A549 treated with GW870086 at 1 μM for 4 hours (cell line): ENCODE results near the gene TMEM80. TPM values are rescaled to one million over a fixed set of nuclear protein-coding genes. Genes with fewer than 3 reads are reported as not detected.

Experiments
- total RNA-seq: library from RNA; stranded (reverse); fragments of 200-300 nt; extraction: Qiagen RNA extraction; gene quantifications from 5 replicates; pipeline ENCODE4 v1.2.3, GENCODE V29; 2022; ENCODE audit warnings: low read depth

TMEM80 gene
- 8.4 to 10.4 TPM (median 10.0 TPM) in 5 replicates for total RNA-seq

GRCh38 chr11:695538-696248 lies at the start of gene TMEM80:
TSS of gene TMEM80 (plus strand) at chr11:695816. CDS start at chr11:695828, 12 bp downstream.

GRCh38 chr11:694563-695287 lies 891 bp upstream of the TMEM80 start, which contains the start of gene DEAF1:
TSS of gene DEAF1 (minus strand) at chr11:695222. CDS start at chr11:695047, 175 bp downstream.

GRCh38 chr11:705646-706438 lies 10.2 kb downstream of the TMEM80 start, which contains the start of gene EPS8L2:
TSS of gene EPS8L2 (plus strand) at chr11:706231. CDS start at chr11:709408, 3,177 bp downstream.

GRCh38 chr11:747158-748006 lies 51.8 kb downstream of the TMEM80 start, which contains the start of gene TALDO1:
TSS of gene TALDO1 (plus strand) at chr11:747464. CDS start at chr11:747482, 18 bp downstream.

Other genes starting within 250 kb of the TMEM80 start
- gene PTDSS2, start 245.5 kb upstream of the TMEM80 start, total RNA-seq, result 33.8 to 46.7 TPM (median 44.8 TPM) in 5 replicates
- gene RNH1, start 188.6 kb upstream of the TMEM80 start, total RNA-seq, result 134 to 192 TPM (median 169 TPM) in 5 replicates
- gene HRAS, start 160.2 kb upstream of the TMEM80 start, total RNA-seq, result 108 to 168 TPM (median 150 TPM) in 5 replicates
- 0.54 to 0.97 TPM (median 0.77 TPM) in 5 replicates for gene LRRC56, start 158.3 kb upstream of the TMEM80 start, total RNA-seq
- gene LMNTD2, start 135.1 kb upstream of the TMEM80 start, total RNA-seq, result 1.9 to 3.0 TPM (median 2.3 TPM) in 5 replicates
- 45.1 to 53.1 TPM (median 51.9 TPM) in 5 replicates for gene RASSF7, start 134.8 kb upstream of the TMEM80 start, total RNA-seq
- 29.5 to 38.7 TPM (median 35.4 TPM) in 5 replicates for gene PHRF1, start 119.3 kb upstream of the TMEM80 start, total RNA-seq
- gene IRF7, start 79.9 kb upstream of the TMEM80 start, total RNA-seq, result 5.8 to 8.1 TPM (median 5.9 TPM) in 5 replicates
- 0.08 to 0.14 TPM (median 0.09 TPM) in 3 of 5 replicates, not detected in the others for gene CDHR5, start 70.9 kb upstream of the TMEM80 start, total RNA-seq
- gene SCT, start 68.6 kb upstream of the TMEM80 start, total RNA-seq, result not detected in 5 replicates
- 0.10 to 0.41 TPM (median 0.24 TPM) in 5 replicates for gene DRD4, start 58.5 kb upstream of the TMEM80 start, total RNA-seq
- 26.1 to 38.9 TPM (median 32.1 TPM) in 5 replicates for gene DEAF1, start 594 bp upstream of the TMEM80 start, total RNA-seq
- gene EPS8L2, start 10.4 kb downstream of the TMEM80 start, total RNA-seq, result 76.9 to 131 TPM (median 114 TPM) in 5 replicates
- gene TALDO1, start 51.6 kb downstream of the TMEM80 start, total RNA-seq, result 394 to 439 TPM (median 414 TPM) in 5 replicates
- gene GATD1, start 81.7 kb downstream of the TMEM80 start, total RNA-seq, result 36.6 to 48.9 TPM (median 44.7 TPM) in 5 replicates
- gene CEND1, start 94.3 kb downstream of the TMEM80 start, total RNA-seq, result 1.2 to 2.7 TPM (median 1.9 TPM) in 5 replicates
- gene SLC25A22, start 102.5 kb downstream of the TMEM80 start, total RNA-seq, result 21.8 to 34.9 TPM (median 34.1 TPM) in 5 replicates
- gene PIDD1, start 109.4 kb downstream of the TMEM80 start, total RNA-seq, result 8.6 to 14.2 TPM (median 13.8 TPM) in 5 replicates
- 1,669 to 2,765 TPM (median 2,317 TPM) in 5 replicates for gene RPLP2, start 114.2 kb downstream of the TMEM80 start, total RNA-seq
- 36.8 to 63.3 TPM (median 53.7 TPM) in 5 replicates for gene PNPLA2, start 123.1 kb downstream of the TMEM80 start, total RNA-seq
- 5.0 to 6.2 TPM (median 5.5 TPM) in 5 replicates for gene CRACR2B, start 132.1 kb downstream of the TMEM80 start, total RNA-seq
- 811 to 833 TPM (median 824 TPM) in 5 replicates for gene CD151, start 137.1 kb downstream of the TMEM80 start, total RNA-seq
- gene POLR2L, start 146.7 kb downstream of the TMEM80 start, total RNA-seq, result 586 to 744 TPM (median 634 TPM) in 5 replicates
- gene TSPAN4, start 147.0 kb downstream of the TMEM80 start, total RNA-seq, result 133 to 197 TPM (median 190 TPM) in 5 replicates
- gene CHID1, start 215.0 kb downstream of the TMEM80 start, total RNA-seq, result 71.0 to 80.8 TPM (median 73.7 TPM) in 5 replicates
- gene AP2A2, start 230.1 kb downstream of the TMEM80 start, total RNA-seq, result 33.0 to 41.4 TPM (median 36.8 TPM) in 5 replicates